ENCODE data around the gene HOXD10.

- TF ChIP-seq CTCF (conservative IDR thresholded peaks at IDR 0.05 in 1 of 2, IDR thresholded peaks at IDR 0.05 in 1 of 2; ENCODE audit: extremely low read depth in 1 of 2, insufficient read depth in 1 of 2, low read depth in 1 of 2, low read length in 2 of 2) (no peak), EZH2 (IDR thresholded peaks at IDR 0.05; ENCODE audit: borderline replicate concordance, low read length) (no peak)
Measured at GRCh38 chr2:176124110-176124946, 7.8 kb downstream of the HOXD10 start.

Data from mammary epithelial cell (primary cell).